Measurements from ENCODE around the gene SPARCL1.

- TF ChIP-seq ZNF592 (IDR thresholded peaks at IDR 0.05) (no peak), CEBPB (IDR thresholded peaks at IDR 0.05; ENCODE audit: borderline replicate concordance in 1 of 2, low read depth in 2 of 2, low read length in 2 of 2) (no peak), BRCA1 (IDR thresholded peaks at IDR 0.05; ENCODE audit: low read depth, low read length) (no peak), POLR2A (IDR thresholded peaks at IDR 0.05; ENCODE audit: low read depth, low read length) (no peak), CTCF (IDR thresholded peaks at IDR 0.05 in 2 of 3, conservative IDR thresholded peaks at IDR 0.05 in 1 of 3; ENCODE audit: control insufficient read depth in 2 of 3, extremely low read depth in 1 of 3, insufficient read depth in 1 of 3, low read depth in 3 of 3, low read length in 3 of 3) (no peak), SIN3A (IDR thresholded peaks at IDR 0.05; ENCODE audit: low read depth, low read length) (no peak), JUND (IDR thresholded peaks at IDR 0.05; ENCODE audit: low read depth, low read length) (no peak), SRF (IDR thresholded peaks at IDR 0.05; ENCODE audit: low read depth in 2 of 2, low read length in 2 of 2) (no peak), CREB1 (IDR thresholded peaks at IDR 0.05; ENCODE audit: low read depth) (no peak), RCOR1 (conservative IDR thresholded peaks at IDR 0.05; ENCODE audit: low read depth, low read length) (no peak), RELB (IDR thresholded peaks at IDR 0.05; ENCODE audit: low read depth) (no peak), BHLHE40 (IDR thresholded peaks at IDR 0.05; ENCODE audit: borderline replicate concordance in 1 of 2, low read depth in 2 of 2, low read length in 1 of 2) (no peak)
Observed at GRCh38 chr4:87523307-87523706, 5.9 kb downstream of the SPARCL1 start.

Measured in GM12878 (cell line).